LNCAP (cell line): ENCODE data around the gene GARRE1.

Experiments
- TF ChIP-seq, protein P1 (sequence below): fragments of 450-650 bp; IDR thresholded peaks from 2 replicates; pipeline ENCODE4 v1.5.1; 2017; ENCODE audit warnings: mild to moderate bottlenecking

GARRE1 gene

GRCh38 chr19:34278783-34279182 lies 24.4 kb downstream of the GARRE1 start:
- TF ChIP-seq, protein P1, sequence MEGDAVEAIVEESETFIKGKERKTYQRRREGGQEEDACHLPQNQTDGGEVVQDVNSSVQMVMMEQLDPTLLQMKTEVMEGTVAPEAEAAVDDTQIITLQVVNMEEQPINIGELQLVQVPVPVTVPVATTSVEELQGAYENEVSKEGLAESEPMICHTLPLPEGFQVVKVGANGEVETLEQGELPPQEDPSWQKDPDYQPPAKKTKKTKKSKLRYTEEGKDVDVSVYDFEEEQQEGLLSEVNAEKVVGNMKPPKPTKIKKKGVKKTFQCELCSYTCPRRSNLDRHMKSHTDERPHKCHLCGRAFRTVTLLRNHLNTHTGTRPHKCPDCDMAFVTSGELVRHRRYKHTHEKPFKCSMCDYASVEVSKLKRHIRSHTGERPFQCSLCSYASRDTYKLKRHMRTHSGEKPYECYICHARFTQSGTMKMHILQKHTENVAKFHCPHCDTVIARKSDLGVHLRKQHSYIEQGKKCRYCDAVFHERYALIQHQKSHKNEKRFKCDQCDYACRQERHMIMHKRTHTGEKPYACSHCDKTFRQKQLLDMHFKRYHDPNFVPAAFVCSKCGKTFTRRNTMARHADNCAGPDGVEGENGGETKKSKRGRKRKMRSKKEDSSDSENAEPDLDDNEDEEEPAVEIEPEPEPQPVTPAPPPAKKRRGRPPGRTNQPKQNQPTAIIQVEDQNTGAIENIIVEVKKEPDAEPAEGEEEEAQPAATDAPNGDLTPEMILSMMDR, result no peak

DNA sequence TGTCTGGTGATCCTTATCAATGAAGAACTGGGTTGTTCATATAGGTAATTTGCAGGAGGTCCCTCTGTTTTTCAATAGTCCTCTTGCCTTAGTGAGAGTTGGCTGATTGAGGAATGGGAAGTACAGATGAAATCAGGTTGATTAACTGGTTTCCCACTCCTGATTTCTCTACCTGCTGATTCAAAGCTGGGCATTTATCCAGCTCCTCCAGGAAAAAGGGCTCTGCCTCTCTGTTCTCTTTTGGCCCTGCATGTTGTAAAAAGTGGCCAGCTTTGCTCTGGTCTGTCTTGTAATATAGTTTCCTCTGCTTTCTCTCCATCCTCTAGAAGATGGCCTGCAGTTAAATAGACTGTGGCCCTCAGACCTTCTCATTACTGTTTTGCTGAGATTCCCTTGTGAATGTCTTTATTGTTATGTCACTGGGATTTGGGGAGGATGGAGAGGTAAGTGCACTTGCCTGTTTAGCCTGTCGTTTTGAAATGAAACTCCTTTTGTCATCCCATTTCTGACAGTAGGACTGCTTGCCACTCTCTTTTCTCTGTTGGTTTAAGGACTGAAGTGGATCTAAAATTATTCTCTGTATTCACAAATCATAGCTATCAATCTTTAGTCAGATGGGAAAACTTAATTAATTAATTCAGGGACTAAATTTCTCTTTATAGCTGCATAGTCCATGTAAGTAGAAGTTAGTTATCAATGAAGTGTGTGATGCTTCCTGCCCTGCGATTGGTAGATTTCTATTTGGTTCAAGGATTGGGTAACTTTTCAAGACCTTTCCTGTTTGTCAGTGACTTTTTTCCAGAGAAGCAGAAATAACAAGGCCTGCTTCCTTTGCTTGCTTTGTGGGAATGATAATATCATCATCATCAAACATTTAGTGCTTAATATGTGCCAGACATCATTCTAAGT lies 28.5 kb downstream of the GARRE1 start:
- TF ChIP-seq, protein P1, result no peak

DNA sequence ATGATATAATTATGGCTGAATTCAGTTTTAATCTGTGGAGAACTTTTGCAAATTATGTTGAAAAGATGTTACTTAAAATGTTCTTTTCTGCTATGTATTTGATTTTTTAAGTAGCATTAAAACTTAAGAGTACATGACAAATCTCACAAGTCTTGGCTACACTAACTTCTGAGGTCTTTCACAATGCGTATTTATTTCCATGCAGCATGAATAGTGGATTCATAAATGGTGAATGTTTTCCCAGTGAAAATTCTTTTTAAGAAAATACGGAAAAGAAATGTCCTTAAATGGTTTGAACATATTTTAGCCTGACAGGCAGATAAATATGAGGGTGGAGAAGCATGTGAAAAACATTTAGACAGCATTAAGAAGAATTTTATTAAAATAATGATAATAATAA lies 30.2 kb downstream of the GARRE1 start:
- TF ChIP-seq, protein P1, result no peak

DNA sequence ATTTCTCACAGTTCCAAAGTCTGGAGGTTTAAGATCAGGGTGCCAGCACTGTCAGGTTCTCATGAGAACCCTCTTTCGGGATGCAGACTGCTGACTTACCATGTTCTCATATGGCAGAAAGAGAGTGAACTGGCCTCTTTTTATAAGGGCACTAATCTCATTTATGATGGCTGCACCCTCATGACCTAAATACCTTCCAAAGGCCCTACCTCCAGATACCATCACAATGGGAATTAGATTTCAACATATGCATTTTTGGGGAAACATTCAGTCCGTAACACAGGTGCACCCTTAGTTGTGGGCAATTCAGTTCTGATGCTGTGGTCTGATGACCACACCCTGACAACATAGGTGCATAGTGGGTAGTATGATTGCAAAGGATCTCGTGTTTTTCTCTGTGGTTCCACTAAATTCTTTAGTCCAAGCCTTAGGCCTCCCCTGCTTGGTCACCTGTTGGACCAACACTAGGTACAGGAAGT lies 33.3 kb downstream of the GARRE1 start:
- TF ChIP-seq, protein P1, result no peak

DNA sequence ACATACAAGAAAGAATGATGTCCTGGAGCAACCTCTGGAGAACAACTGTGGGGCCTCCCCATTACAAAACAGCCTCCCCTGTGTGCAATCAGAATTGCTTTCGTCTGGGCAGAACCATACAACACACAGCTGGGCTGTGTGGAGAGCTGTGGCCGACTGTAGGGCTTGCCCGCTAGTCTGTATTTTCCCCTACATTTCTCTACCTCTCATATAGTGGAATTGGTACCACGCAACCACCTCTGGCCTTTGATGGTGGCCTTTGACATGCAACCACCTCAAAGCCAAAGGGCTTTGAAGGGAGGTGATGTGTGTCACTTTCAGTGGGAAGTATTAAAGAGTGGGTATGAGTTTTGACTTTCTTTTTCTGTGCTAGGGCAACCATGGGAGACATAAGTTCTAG lies 34.0 kb downstream of the GARRE1 start:
- TF ChIP-seq, protein P1, result no peak

DNA sequence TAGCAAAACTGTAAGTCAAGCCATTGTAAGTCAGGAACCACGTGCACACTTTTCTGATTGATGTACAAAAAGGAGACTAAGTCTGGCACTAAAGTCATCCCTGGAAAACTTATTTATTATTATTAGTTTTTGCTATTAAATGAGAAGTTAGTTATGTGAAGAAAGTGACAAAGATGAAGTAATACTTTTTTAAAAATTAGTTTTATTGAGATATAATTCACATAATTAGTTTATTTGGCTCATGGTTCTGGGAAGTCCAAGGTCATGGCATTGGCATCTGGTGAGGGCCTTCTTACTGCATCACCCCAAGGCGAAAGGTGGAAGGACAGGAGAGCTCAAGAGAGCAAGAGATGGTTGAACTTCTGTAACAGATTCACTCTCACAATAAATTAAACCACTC lies 36.9 kb downstream of the GARRE1 start:
- TF ChIP-seq, protein P1, result no peak

DNA sequence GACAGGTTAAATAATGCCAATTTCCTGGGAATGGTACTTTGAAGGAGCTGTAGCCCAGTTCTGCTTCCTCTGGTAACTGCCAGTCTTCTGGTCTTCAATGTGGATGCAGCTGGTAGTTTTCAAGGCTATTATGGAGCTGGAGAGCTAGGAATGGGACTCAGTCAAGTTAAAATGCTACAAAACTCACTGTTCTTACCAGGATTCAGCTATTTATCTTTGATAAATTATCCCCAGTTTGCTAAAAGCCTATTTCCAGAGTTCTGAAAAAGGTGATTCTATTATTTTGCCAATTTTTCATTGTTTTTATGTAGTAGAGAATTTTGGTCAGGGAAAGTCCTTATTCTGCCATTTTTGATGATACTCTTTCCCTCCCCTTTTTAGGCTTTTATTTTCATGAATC lies 40.7 kb downstream of the GARRE1 start:
- TF ChIP-seq, protein P1, result no peak
